DMS114 treated with DMSO at 0.1 percent for 48 hours (cell line): ENCODE data around the gene SH3BGR.

Experiments
- DNase-seq: peaks from one replicate; lab custom pipeline; 2025; ENCODE audit not compliant: unreplicated experiment; lab: John Stamatoyannopoulos, UW

SH3BGR gene

DNA sequence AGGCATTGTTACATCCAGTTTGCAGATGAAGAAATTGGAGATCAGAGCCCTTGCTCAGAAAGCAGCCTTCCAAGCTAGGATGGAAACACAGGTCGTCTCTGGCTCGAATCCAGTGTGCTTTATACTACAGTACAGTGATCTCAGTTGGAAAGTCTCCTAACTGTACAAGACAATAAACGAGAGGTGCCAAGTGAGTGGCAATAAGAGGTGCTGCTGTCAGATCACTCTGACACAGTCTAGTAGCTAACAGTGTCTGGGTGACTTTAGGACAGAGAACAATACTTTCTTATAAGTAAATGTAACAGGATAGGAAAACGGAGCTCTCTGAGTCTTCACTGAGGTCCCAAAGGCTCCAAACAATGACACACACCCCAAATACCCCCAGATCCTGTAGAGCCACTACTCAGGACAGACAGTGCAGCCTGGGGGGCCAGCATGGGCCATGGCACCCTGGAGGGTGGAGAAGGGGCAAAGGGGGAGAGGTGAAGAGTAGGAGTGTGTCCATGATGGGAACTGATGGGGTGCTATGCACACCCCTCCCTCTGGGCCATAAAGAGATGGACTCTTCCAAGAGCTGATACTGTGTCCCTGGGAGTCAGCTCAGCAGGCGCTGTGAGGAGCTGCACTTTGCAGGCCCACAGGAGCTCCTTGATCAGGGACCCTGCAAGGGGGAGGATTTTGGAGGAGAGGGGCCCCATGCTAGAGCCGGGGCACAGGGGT, 3.3 kb downstream of the SH3BGR start:
- DNase-seq = no peak

DNA sequence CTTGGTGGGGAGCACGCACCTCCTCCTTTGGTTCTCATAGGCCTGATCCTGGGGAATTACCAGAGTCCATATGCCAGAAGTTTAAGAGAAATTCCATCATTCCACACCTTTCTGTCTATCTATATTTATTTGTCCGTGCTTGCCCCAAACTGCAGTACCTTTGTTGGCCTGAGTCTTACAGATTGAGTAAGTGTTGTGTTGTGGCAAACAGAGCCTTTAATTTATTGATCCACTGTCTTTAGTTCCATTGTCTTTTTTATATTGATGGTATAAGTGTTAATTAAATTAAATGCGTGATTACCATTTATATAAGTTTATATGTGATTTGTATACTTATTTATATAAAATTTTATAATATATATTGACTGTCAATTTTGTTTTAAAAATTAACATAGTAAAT, 4.9 kb downstream of the SH3BGR start:
- DNase-seq = no peak

DNA sequence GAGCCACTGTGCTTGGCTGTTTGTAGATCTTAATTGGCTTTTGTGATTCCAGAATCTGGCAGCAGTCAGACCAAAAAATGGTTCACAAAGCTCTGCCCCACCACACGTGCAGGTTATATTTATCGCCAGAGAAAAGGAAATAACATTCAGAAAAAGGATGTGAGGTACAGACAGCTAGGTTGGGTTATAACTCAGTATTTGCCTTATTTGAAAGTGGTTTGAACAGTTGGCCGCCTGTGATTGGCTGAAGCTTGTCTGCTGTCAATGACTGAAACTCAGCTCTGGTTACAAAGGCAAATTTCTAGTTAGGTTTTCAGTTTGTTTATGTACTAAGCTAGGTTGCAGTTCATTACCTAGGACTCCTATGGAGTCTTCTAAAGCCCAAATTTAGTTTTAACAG, 9.6 kb downstream of the SH3BGR start:
- no peak for DNase-seq

DNA sequence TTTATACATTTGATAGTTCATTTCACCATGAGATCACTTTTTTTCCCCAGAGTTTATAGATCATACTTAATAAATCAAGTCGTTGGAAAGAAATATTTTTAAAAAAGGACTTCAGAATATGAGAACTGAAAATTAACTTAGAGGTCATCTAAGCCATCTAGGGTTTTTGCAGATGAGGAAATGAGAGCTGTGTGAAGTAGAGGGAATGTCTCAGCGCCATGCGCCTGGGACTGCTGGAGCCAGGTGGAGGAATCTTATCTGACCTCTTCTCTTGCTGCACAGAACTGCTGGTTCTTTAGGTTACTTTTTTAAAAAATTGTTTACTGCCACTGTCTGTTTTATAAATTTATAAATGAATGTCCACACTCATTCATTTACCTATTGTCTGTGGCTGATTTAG, 11.5 kb downstream of the SH3BGR start:
- DNase-seq = no peak

DNA sequence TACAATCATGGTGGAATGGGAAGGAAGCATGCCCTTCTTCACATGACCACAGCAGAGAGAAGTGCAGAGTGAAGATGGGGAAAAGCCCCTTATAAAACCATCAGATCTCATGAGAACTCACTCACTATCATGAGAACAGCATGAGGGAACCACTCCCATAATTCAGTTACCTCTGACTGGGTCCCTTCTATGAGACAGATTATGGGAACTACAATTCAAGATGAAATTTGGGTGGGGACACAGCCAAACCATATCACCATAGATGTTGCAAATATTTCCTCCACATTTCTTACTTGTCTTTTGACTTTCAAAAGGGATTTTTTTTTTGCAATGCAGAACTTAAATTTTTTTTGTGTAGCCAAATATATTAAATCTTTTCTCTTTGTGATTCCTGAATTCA, 14.8 kb downstream of the SH3BGR start:
- no peak for DNase-seq

DNA sequence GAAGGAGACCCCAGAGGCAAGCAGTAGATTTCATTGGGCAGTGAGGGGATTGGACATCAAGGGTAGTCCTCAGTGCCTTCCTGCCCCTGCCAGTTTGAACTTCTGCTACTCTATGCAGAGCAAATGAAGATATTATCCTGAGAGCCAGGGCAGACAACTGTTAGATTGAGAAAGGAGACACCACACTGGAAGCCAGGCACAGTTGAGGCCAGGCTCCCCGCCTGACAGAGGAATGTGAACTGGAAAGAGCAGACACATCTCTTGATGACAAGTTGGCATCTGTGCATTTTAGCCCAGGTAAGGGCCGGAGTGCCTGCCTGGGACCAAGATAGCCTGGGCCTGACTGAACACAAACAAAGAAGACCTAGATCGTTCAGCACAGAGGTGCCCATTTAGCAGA, 16.0 kb downstream of the SH3BGR start:
- DNase-seq = no peak

DNA sequence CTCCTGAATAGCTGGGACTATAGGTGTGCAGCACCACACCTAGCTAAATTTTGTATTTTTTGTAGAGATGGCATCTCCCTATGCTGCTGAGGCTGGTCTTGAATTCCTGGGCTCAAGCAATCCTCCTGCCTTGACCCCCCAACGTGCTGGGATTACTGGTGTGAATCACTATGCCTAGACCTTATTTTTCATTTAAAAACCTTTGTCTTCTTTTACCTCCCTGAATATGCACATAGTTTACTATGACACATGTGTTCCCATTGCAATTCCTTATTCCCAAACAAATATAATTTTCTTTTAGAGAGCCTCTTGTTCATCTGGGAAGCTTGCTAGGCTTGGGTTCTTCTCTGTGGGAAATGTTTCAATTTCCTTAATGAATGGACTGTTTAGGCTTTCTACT, 16.8 kb downstream of the SH3BGR start:
- DNase-seq = no peak

DNA sequence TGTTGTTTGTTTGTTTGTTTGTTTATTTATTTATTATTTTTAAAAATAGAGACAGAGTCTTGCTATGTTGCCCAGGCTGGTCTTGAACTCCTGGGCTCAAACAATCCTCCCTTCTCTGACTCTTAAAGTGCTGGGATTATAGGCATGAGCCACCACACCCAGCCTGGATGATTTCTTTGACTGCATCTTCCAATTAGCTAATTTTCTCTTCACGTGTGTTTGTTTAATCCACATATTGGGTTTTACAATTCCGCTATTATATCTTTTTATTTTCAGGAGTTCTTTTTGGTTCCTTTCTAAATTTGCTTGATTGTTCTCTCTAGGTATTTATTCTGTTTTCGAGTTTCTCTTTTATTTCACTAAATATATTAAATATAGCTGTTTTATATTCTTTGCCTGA, 19.8 kb downstream of the SH3BGR start:
- DNase-seq = no peak

DNA sequence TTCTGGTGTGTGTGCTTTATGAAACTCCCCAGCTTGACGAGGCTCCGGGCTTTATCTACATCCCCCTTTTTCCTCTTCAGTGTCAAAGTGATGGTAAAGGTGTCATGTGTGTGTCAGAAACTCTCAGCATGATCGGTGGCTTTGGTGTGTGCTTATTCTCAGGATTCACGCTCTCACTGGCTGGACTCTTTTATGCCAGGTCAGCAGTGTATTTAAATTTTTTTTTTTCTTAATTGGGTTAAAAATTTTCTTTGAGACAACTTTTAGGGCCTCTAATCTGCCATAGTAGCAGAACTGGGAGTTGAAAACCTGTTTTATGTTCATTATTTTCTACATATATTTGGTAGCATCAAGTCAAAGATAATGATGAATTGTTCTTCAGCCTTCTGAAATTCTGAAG, 21.0 kb downstream of the SH3BGR start:
- DNase-seq = no peak

DNA sequence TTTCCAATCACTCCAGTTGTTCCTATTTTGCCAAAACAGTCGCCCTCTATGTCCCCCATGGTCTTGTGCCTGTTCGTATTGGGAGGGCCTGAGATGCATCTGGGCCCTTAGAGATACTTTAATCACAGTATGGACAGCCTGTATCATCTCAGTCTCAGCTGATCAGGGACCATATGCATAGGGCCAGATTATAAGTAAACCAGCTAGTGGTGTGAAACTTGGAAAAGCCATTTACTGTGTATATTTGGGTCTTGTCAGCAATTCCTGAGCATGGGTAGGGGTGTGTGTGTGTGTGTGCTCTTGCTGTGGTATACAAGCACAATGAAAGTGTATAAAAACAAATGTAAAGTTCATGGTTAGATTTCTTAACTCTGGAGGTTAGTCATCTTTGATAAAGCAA, 22.8 kb downstream of the SH3BGR start:
- no peak for DNase-seq

DNA sequence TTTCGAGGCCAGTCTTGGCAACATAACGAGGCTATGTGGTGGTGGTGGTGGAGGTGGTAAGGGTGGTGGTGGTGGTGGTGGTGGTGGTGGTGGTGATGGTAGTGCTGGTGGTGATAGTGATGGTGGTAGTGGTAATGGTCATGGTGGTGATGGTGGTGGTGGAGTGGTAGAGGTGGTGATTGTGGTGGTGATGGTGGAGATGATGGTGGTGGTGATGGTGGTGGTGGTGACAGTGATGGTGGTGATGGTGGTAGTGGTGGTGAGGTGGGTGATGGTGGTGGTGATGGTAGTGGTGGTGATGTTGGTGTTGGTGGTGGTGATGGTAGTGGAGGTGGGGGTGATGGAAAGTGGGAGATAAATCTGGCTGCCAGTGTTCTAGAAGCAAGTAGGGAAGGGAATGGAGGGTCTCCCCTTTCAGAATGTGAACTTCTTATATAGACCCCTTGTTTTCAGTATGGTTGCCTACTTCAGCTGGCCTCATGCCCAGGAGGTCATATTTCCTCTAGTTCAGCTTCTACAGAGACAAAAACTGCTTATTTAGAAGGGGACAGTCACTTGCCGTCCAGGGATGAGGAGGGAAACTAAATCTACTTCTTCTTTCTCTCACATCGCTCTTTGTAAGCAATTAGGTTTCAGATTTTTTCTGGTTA, 27.5 kb downstream of the SH3BGR start:
- DNase-seq = no peak

DNA sequence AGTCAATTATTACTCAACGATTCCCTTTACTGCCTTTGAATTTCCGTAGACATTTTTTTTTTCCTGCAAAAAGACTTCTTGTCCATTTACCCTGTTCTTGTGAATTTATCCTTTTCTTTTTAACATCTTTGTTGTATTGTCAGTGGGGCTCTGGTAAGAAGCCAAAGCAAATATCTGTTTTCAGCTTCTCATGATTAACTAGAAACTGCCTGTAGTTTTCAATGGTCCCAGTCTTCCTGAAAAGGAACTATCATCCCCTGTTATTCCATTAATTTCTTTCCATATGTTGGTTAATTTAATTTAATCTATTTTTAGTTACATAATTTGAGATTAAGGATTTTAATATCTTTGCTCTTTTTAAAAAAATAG, 28.0 kb downstream of the SH3BGR start:
- no peak for DNase-seq

DNA sequence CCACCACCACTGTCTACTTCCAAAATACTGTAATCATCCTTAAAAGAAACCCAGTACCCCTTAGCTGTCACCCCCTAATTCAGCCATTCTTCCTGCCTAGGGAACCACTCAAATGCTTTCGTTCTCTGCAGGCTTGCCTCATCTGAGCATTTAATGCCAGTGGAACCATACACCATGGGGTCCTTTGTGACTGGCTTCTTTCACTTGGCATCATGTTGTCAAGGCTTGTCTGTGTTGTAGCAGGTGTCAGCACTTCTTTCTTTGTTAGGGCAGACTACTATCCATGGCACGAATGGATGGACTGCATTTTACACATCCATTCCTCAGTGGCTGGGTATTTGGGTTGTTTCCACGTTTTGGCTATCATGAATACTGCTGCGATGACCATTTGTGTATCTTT, 28.5 kb downstream of the SH3BGR start:
- no peak for DNase-seq

DNA sequence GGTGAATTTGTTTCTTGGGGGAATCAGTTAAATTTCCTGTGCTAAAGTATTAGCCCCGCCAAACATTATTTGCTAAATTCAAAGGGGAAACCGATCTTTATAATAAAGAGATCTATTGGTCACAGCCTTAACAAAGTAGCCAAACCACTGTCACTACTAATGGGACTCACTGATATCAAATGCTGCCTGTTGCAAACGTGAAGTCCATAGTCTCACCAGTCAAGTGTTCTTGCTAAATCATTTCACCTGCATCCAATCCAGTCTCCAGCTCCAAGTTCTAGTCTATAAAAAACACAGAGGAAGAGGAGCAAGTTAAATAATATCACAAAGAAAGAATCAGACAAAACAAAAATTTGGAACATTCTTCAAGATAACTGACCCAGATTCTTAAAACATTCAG, 30.1 kb downstream of the SH3BGR start:
- DNase-seq = no peak

DNA sequence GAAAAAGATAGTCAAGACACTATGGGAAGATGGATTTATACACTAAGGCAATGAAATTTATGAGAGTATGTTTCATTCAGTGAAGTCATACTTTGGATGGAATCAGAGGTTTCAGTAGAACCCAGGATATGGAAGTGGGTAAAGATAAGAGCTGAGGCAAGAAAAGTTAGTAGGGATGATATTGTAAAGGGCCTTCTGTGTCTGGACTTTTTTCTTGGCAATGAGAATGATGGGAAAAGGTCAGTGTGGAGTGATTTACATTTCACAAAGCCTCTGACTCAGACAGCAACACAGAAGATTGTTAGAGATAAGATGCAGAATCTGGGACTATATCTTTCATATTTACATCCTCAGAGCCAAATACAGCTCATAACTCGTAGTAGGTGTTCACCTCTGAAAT, 32.1 kb downstream of the SH3BGR start:
- DNase-seq = no peak

DNA sequence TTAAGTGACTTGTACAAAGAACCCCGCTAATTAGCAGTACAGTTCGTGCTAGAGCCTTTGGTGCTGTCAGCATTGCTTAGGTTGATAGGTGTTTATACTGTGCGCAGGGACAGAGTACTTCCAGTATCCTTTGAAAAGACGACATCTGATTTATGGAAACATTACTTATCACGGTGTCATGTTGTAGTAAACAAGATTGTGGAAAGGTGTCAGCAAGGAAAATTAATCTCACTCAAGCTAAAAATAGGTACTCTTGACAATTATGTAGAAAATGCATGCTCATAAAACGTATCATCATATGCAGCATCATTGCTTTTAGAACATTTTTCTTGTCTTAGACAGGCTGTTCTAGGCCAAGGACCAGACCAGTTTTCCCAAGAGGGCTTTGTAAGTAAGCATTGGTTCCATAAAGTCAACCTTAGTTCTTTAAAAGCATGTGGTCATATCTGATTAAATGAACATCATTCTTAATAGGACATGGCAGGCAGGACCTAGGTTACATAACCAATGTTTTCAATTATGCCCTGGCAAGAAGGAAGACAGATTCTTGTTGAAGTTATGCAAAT, 33.0 kb downstream of the SH3BGR start:
- DNase-seq = no peak

DNA sequence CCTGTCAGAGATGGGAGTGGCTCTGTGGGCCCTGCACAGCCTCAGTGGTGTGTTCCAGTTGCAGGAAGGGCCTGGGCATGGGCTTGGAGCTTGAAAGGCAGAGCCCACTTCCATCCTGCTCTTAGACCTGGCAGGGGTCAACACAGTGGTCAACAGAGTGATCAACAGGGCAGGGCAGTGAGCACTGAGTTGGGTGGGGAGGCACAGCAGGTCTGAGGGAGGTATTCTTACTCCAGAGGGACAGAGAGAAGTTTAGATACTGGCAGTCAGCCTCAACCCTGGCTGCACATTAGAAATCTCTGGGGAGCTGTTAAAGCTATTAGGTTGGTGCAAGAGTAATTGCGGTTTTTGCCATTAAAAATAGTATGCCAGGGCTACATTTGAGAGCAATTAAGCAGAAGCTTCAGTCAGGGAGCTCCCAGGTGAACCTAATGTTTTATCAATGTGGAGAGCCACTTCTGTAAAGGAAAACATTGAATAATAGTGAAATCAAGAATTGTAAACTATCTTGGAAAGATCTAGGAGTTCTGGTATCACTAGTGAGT, 37.7 kb downstream of the SH3BGR start:
- no peak for DNase-seq

DNA sequence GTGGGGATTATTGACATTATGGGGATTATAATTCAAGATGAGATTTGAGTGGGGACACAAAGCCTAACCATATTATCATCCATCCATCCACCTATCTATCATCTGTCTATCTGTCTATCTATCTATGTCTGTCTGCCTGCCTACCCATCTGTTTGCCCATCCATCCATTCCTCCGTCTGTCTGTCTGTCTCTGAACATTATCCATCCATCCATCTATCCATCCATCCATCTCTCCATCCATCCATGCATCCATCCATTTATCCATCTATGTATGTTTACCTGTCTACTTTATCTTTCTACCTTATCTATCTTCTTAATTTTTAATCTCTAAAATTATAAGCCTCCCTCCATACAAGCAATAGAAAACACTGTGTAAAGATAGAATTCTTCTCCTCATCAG, 47.4 kb downstream of the SH3BGR start:
- DNase-seq = no peak

DNA sequence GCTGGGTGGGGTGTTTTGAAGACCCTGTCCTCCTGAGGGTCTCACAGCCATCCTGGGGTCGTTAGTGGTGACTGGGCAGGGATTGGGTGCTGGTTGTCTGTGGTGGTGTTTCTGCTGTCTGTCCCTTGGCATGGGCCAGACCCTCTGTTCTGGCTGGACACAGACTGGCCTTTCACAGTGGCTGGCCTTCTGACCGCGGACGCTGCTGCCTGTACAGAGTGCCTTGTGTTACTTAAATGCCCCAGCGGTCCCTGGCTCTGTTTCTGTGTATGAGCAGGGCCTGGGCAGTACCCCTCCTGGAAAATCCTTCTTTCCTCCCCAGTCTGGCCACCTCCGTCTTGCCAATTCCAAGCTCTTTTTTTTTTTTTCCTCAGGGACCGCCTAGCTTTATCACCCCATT, 50.9 kb downstream of the SH3BGR start:
- no peak for DNase-seq

DNA sequence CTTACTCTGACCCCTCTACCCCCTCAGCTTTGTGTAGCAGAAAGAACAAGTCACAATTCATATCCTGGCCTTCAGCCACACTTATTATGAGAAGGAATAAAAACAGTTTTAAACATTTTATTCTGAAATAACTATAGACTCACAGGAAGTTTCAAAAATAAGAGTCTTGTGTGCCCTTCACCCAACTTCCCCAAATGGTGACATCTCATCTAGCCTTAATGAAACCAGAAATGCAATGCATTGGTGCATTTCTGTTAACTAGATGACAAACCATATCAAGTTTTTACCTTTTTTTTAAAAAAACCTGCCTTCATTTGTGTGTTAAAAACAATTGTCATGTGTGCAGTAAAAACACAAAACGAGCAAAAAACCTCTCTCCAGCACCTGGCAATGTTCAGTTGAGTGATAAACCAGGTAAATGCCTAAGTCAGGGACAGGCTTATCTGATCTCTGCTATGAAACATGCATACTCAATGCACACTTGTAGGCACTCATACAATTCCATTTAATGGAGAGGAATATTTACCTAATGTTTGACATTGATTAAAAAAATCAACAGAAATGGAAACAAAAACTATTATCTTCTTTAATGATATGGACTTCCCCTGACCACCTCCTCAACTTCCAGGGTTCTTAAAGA, 51.5 kb downstream of the SH3BGR start:
- DNase-seq = no peak

DNA sequence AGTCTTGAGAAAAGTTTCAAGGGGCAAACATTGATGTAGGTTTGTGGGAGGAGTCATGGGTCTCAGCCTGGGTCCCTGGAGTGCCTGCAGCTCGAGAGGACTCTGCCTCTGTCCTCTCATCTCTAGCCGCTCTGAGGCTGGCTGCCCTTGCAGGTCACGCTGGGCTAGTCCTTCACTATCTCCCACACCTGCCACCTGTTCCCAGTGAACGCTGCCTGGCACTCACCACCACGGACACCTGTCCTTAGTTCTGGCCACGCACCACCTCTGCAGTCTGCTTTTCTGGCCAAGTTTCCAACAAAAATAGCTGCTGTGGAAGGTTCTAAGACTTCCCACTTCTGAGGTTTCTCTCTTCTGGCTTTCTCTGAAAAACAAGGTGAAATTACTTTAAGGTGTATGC, 52.5 kb downstream of the SH3BGR start:
- DNase-seq = no peak

DNA sequence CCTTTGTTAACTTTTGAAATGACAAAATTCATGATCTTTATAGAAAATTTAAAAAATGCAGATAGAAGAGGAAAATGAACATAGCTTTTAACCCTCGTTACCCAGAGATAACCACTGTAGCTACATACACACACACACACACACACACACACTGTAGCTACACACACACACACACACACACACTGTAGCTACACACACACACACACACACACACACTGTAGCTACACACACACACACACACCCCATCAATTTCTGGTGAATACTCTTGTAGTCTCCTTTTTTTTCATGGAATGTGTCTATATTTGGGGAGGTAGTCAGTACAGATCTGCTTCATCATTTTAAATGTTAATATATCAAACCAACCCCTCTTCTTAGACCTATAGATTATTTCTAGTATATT, 58.5 kb downstream of the SH3BGR start:
- DNase-seq = no peak
